ENCODE results near the gene BMF.

Gene BMF

GRCh38 chr15:40048211-40048792, 60.4 kb downstream of the BMF start:
- DNase-seq (ENCODE audit: low spot score): no peak

DNA sequence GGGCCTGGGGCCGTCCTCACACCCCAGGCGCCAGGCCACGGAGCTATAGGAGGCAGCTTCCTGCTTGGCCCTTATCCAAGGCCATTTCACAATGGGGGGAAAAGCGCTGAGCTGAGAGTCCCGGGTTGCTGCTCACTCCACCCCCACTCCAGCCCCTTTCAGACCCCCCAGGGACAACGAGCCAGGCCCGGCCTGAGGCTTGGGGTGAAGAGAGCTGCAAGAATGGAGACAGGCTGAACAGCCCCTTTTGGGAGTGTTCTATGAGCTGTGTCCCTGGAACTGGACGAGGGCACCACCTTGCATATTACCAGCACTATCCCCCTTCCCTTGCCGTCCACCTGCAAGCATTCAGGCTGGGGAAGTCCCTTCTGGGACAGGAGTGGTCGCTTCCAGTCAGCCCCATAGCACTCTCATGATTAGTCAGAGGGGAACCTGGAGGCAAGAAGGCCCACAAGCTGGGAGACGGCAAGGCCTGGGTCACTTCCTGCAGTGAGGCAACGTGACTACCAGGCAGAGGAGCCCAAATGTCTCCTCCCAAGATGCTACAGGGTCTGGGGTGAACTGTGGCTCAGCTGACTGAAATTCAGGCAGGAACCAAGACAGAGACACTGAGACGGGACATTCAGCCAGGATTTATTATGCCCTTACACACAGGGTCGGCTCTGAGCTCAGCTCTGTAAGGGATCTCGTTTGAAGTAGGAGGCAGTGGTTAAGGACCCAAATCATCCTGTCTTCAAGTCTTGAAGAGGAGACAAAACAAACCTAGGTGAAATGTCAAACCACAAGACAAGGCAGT, 61.1 kb downstream of the BMF start:
- peak; percentile 57 for DNase-seq (ENCODE audit: low spot score)

GRCh38 chr15:40046721-40047414, 61.8 kb downstream of the BMF start:
- peak; percentile 75 for DNase-seq (ENCODE audit: low spot score)

GRCh38 chr15:40045572-40046217, 63.0 kb downstream of the BMF start:
- DNase-seq (ENCODE audit: low spot score): no peak

- DNase-seq (ENCODE audit: low spot score): peak; percentile 92
Observed at GRCh38 chr15:40044717-40045571, 63.7 kb downstream of the BMF start.

GRCh38 chr15:40043927-40044716, 64.6 kb downstream of the BMF start:
- no peak for DNase-seq (ENCODE audit: low spot score)

DNA sequence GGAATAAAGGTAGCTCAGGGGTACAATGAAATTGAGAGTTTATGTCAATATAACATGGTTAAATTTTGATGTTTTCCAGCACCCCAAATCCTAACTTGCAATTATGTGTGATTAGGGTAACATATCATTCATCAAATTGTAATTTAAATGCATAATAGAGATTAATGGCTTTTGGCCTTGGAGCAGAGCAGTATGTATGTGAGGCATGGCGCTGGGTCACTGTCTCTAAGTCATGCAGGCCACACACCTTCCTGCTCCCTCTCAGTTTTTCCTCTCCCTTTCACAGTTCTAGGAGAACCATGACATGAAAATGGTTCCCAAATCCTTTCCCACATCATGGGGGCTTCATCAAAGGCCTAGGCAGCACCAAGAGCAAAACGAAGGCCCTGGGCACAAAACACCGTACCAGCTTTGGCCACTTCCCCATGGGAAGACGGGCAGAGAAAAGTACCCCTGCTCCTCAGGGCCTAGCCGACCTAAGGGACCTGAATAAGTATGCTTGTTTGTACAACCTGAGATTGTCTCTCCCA, 65.8 kb downstream of the BMF start:
- DNase-seq (ENCODE audit: low spot score): no peak

DNA sequence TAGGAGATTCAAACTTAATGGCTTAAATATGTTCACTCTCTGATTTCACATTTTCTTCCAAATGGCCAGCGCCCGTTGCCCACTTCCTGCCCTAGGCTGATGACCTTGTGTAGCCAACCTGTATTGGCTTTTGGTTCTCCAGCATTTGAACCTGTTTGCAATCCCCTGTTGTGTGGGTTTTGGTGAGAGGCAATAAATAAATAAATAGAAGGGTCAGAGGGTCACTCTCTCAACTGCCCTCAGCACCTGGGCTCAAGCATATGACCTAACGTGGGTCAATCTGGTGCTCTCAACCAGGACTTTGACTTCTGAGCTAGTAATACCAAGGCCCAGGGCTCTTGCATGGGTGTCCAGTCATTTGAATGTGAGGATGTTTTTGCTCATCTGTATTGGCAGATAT, 67.9 kb downstream of the BMF start:
- DNase-seq (ENCODE audit: low spot score): no peak

- DNase-seq (ENCODE audit: low spot score): no peak
Observed at GRCh38 chr15:40040293-40040635, 68.4 kb downstream of the BMF start.

DNA sequence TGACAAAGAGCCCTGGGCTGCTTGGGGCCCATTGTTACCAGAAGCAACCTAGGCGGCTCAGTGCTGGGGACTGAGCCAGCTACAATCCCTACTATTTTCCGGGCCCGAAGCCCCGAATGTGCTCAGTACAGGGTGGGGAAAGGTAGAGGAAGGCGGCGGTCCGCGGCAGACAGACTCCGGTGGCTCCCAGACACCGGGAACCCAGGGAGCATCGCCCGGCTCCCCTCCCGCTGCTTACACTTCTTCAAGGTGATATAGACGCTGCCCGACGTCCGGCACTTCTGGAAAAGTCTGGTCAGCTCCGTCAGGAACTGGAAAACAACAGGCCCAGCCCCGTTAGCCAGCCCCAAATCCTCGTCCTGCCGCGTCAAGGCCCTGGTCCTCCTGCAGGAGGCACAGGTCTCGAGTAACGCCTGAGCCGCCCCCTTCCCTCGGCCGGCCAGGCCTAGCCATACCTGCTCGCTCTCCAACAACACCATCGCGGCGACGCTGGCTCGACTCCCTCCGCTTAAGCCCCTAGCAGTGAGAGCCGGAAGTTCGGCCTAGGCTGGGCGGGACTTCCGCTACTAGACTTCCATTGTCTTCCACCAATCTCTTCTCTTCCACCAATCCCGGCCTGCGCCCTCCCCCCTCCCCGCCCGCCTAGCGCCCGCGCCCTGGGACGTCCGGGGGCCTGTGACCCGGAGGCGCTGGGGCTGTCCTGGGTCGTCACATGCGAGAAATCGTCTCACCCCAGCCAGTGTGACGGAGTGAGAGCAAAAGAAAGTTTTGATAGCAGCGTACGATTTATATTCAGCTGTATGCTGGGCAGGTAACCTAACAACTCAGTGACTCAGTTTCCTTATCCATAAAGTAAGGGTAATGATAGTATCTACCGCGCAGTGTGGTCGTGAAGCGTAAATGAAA, 69.8 kb downstream of the BMF start, which contains the start of gene SRP14:
TSS of gene SRP14 (minus strand) at position 544 of the 906 bp plus-strand sequence. CDS start at position 479, 65 bp downstream.
- peak; percentile 93 for DNase-seq (ENCODE audit: low spot score)

GRCh38 chr15:40038275-40038637, 70.4 kb downstream of the BMF start:
- no peak for DNase-seq (ENCODE audit: low spot score)

All from hepatic stellate cell (primary cell).